GM23338 (cell line): Measurements from ENCODE around the gene CHRNA4. TPM values are rescaled to one million over a fixed set of nuclear protein-coding genes. Genes with fewer than 3 reads are reported as not detected.

Experiments
- ATAC-seq: fragments of 200-7000 bp; cut with Tn5 transposase; 3 replicates; pipeline ENCODE4 v1.9.1; 2020
- DNase-seq: peaks from one replicate; pipeline ENCODE4 v3.0.0-alpha.2; 2015; ENCODE audit warnings: low spot score
- H2AFZ ChIP-seq: fragments of 200-600 bp; sonication (generic); 2 replicates; pipeline ENCODE4 v1.8.0; 2016; ENCODE audit warnings: antibody characterized with exemption, mild to moderate bottlenecking, moderate library complexity
- H3F3A ChIP-seq: fragments of 200-600 bp; sonication (generic); replicated peaks from 2 replicates; pipeline ENCODE4 v1.8.0; 2017; ENCODE audit warnings: antibody characterized with exemption, mixed run types, low read depth
- H3K27ac ChIP-seq: fragments of 200-600 bp; sonication (generic); 2 replicates; pipeline ENCODE4 v1.6.1; 2016; ENCODE audit warnings: low read depth
- H3K27me3 ChIP-seq: fragments of 200-600 bp; sonication (generic); 2 replicates; pipeline ENCODE4 v1.8.0; 2016; ENCODE audit warnings: mild to moderate bottlenecking, mixed run types, moderate library complexity; ENCODE audit not compliant: insufficient read depth
- H3K36me3 ChIP-seq: fragments of 200-600 bp; sonication (generic); 2 replicates; pipeline ENCODE4 v1.8.0; 2016; ENCODE audit warnings: mild to moderate bottlenecking; ENCODE audit not compliant: insufficient read depth
- H3K4me1 ChIP-seq: fragments of 200-600 bp; sonication (generic); 2 replicates; pipeline ENCODE4 v1.8.0; 2016; ENCODE audit warnings: mild to moderate bottlenecking, moderate library complexity; ENCODE audit not compliant: insufficient read depth
- H3K4me2 ChIP-seq: fragments of 200-600 bp; sonication (generic); 2 replicates; pipeline ENCODE4 v1.7.1; 2017; ENCODE audit warnings: mixed run types
- H3K4me3 ChIP-seq: fragments of 200-600 bp; sonication (generic); 2 replicates; pipeline ENCODE4 v1.6.1; 2016; ENCODE audit warnings: mixed run types
- H3K79me2 ChIP-seq: fragments of 200-600 bp; sonication (generic); replicated peaks from 2 replicates; pipeline ENCODE4 v1.8.0; 2017; ENCODE audit warnings: mild to moderate bottlenecking; ENCODE audit not compliant: insufficient read depth
- H3K9me2 ChIP-seq: fragments of 200-600 bp; sonication (generic); 2 replicates; pipeline ENCODE4 v1.8.0; 2017; ENCODE audit not compliant: insufficient read depth
- H4K20me1 ChIP-seq: fragments of 200-600 bp; sonication (generic); replicated peaks from 2 replicates; pipeline ENCODE4 v1.8.0; 2017; ENCODE audit warnings: mild to moderate bottlenecking; ENCODE audit not compliant: insufficient read depth
- H3K27ac Mint-ChIP-seq: 2 replicates; pipeline ENCODE4 v1.8.0; 2020; ENCODE audit warnings: inconsistent platforms, mild to moderate bottlenecking, moderate library complexity, mixed read lengths
- H3K27me3 Mint-ChIP-seq: 3 replicates; pipeline ENCODE4 v1.8.0; 2022; ENCODE audit warnings: low read depth, mild to moderate bottlenecking, moderate library complexity, mixed read lengths, inconsistent platforms; ENCODE audit not compliant: insufficient read depth, poor library complexity
- H3K36me3 Mint-ChIP-seq: 3 replicates; pipeline ENCODE4 v1.8.0; 2021; ENCODE audit warnings: low read depth, mild to moderate bottlenecking, inconsistent platforms, moderate library complexity, mixed read lengths
- H3K4me1 Mint-ChIP-seq: 3 replicates; pipeline ENCODE4 v1.8.0; 2020; ENCODE audit warnings: mild to moderate bottlenecking, inconsistent platforms, mixed read lengths
- H3K4me3 Mint-ChIP-seq: 3 replicates; pipeline ENCODE4 v1.8.0; 2021; ENCODE audit warnings: moderate library complexity, mild to moderate bottlenecking, inconsistent platforms, mixed read lengths
- H3K9me3 Mint-ChIP-seq: 3 replicates; pipeline ENCODE4 v1.8.0; 2020; ENCODE audit warnings: moderate library complexity, mild to moderate bottlenecking, inconsistent platforms, mixed read lengths
- CREB1 ChIP-seq: fragments of 250-450 bp; sonication (Bioruptor Pico); IDR thresholded peaks from 2 replicates; pipeline ENCODE4 v1.5.0; 2020; ENCODE audit warnings: low read depth, mild to moderate bottlenecking, moderate library complexity
- EZH2 ChIP-seq: fragments of 200-600 bp; sonication (generic); IDR thresholded peaks from one replicate; pipeline ENCODE4 v1.8.0; 2017; ENCODE audit warnings: antibody characterized with exemption, mild to moderate bottlenecking, low read depth; ENCODE audit not compliant: unreplicated experiment
- EZH2phosphoT487 ChIP-seq: fragments of 200-600 bp; sonication (generic); IDR thresholded peaks from one replicate; pipeline ENCODE4 v1.8.1; 2018; ENCODE audit warnings: antibody characterized with exemption; ENCODE audit not compliant: unreplicated experiment
- JUNB ChIP-seq: IDR thresholded peaks from one replicate; pipeline ENCODE4 v1.6.1; 2016; ENCODE audit warnings: antibody characterized with exemption; ENCODE audit not compliant: unreplicated experiment
- NANOG ChIP-seq: IDR thresholded peaks from 2 replicates; pipeline ENCODE4 v1.6.1; 2016; ENCODE audit warnings: antibody characterized with exemption, borderline replicate concordance
- POLR2AphosphoS5 ChIP-seq: IDR thresholded peaks from 2 replicates; pipeline ENCODE4 v1.6.1; 2016; ENCODE audit warnings: antibody characterized with exemption, low read depth
- ZNF114 ChIP-seq: fragments of 250-450 bp; sonication (Bioruptor Pico); IDR thresholded peaks from 2 replicates; pipeline ENCODE4 v1.5.0; 2020; ENCODE audit warnings: mild to moderate bottlenecking, moderate library complexity
- ZNF331 ChIP-seq: fragments of 250-450 bp; sonication (Bioruptor Pico); IDR thresholded peaks from 2 replicates; pipeline ENCODE4 v1.5.0; 2020; ENCODE audit warnings: low read depth, mild to moderate bottlenecking, moderate library complexity
- polyA plus RNA-seq: library from polyadenylated mRNA; unstranded; fragments of >200 nt; fragmentation: Nextera tagmentation; extraction: Ambion mirVana; gene quantifications from 2 replicates; pipeline ENCODE4 v1.2.1, GENCODE V29; 2016
- total RNA-seq: library from RNA; depleted of rRNA; stranded (reverse); fragments of >200 nt; shearing (Covaris generic); gene quantifications from 2 replicates; pipeline ENCODE4 v1.2.3, GENCODE V29; 2014
- TF ChIP-seq, protein P1 (sequence below), 2 experiments: fragments of 200-600 bp in 1 of 2; sonication (generic) in 1 of 2; conservative IDR thresholded peaks; 2 replicates each; pipeline versions ENCODE4 v1.5.1 to v1.6.1; 2016 to 2017; ENCODE audit warnings: antibody characterized with exemption in 2 of 2, low read depth in 2 of 2, mild to moderate bottlenecking in 2 of 2, moderate library complexity in 1 of 2
- TF ChIP-seq, protein P2 (sequence below): IDR thresholded peaks from 2 replicates; pipeline ENCODE4 v1.6.1; 2016; ENCODE audit warnings: antibody characterized with exemption
- TF ChIP-seq, protein P3 (sequence below): fragments of 250-450 bp; sonication (Bioruptor Pico); IDR thresholded peaks from 2 replicates; pipeline ENCODE4 v1.5.0; 2020; ENCODE audit warnings: mild to moderate bottlenecking, moderate library complexity

CHRNA4 gene
- total and polyA plus RNA-seq, 2 experiments from 2014 or later, result 2.7 to 3.9 TPM

DNA sequence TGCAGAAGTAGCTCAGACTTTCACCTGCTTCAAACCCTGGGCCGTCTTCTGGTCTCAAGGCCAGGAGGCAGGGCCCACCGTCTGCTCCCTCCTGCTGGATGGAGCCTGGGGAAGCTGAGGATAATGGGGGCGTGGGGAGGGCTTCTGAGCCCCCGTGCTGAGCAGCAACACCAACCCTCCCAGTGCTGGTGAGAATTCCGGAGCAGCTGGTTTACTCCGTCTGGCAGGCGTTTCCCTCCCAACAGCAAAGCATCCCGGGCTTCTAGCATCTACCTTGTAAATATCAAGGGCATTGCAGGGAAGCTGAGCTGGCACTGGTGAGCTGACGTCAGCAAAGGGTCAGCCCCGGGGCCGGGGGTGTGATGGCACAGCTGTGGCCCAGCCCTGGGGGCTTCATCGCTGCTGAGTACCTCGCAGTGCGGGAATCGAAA is 16.8 kb upstream of the CHRNA4 start:
- Histone ChIP-seq H2AFZ (peak overlapping the region; percentile 84; the same call in 1 of the 2 replicates), H3K27ac (no peak overlapping the region), H3K4me2 (peak overlapping the region; percentile 71), H3K27me3 (no peaks in the 10 kb centered on the region), H3K9me2 (no peaks in the 10 kb centered on the region), H3K4me3 (0 out of 2 replicates have a peak overlapping the region, but pooled peaks have one; percentile 34), H3K4me1 (peaks cover 18% of the 10 kb centered on the region), H3K79me2 (no peaks in the 10 kb centered on the region), H3K36me3 (no peaks in the 10 kb centered on the region), H3F3A (no peaks in the 10 kb centered on the region), H4K20me1 (no peaks in the 10 kb centered on the region)
- DNase-seq (no peak), ATAC-seq (no peak)
- Mint-ChIP-seq H3K4me1 (peaks cover 21% of the 10 kb centered on the region), H3K27ac (no peak overlapping the region), H3K36me3 (no peaks in the 10 kb centered on the region), H3K4me3 (no peak overlapping the region), H3K9me3 (no peaks in the 10 kb centered on the region; the same call in 2 of the 3 replicates), H3K27me3 (peaks cover 16% of the 10 kb centered on the region)
- TF ChIP-seq, protein P1, sequence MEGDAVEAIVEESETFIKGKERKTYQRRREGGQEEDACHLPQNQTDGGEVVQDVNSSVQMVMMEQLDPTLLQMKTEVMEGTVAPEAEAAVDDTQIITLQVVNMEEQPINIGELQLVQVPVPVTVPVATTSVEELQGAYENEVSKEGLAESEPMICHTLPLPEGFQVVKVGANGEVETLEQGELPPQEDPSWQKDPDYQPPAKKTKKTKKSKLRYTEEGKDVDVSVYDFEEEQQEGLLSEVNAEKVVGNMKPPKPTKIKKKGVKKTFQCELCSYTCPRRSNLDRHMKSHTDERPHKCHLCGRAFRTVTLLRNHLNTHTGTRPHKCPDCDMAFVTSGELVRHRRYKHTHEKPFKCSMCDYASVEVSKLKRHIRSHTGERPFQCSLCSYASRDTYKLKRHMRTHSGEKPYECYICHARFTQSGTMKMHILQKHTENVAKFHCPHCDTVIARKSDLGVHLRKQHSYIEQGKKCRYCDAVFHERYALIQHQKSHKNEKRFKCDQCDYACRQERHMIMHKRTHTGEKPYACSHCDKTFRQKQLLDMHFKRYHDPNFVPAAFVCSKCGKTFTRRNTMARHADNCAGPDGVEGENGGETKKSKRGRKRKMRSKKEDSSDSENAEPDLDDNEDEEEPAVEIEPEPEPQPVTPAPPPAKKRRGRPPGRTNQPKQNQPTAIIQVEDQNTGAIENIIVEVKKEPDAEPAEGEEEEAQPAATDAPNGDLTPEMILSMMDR (conservative IDR thresholded peaks at IDR 0.05; ENCODE audit: low read depth in 2 of 2), result no peak
- TF ChIP-seq JUNB (no peak), CREB1 (CRISPR knock-in tag) (no peak), ZNF114 (CRISPR knock-in tag) (no peak), ZNF331 (no peak), EZH2phosphoT487 (no peak), POLR2AphosphoS5 (no peak), NANOG (no peak), EZH2 (no peak)
- TF ChIP-seq, protein P2, sequence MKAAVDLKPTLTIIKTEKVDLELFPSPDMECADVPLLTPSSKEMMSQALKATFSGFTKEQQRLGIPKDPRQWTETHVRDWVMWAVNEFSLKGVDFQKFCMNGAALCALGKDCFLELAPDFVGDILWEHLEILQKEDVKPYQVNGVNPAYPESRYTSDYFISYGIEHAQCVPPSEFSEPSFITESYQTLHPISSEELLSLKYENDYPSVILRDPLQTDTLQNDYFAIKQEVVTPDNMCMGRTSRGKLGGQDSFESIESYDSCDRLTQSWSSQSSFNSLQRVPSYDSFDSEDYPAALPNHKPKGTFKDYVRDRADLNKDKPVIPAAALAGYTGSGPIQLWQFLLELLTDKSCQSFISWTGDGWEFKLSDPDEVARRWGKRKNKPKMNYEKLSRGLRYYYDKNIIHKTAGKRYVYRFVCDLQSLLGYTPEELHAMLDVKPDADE, result no peak
- TF ChIP-seq, protein P3, sequence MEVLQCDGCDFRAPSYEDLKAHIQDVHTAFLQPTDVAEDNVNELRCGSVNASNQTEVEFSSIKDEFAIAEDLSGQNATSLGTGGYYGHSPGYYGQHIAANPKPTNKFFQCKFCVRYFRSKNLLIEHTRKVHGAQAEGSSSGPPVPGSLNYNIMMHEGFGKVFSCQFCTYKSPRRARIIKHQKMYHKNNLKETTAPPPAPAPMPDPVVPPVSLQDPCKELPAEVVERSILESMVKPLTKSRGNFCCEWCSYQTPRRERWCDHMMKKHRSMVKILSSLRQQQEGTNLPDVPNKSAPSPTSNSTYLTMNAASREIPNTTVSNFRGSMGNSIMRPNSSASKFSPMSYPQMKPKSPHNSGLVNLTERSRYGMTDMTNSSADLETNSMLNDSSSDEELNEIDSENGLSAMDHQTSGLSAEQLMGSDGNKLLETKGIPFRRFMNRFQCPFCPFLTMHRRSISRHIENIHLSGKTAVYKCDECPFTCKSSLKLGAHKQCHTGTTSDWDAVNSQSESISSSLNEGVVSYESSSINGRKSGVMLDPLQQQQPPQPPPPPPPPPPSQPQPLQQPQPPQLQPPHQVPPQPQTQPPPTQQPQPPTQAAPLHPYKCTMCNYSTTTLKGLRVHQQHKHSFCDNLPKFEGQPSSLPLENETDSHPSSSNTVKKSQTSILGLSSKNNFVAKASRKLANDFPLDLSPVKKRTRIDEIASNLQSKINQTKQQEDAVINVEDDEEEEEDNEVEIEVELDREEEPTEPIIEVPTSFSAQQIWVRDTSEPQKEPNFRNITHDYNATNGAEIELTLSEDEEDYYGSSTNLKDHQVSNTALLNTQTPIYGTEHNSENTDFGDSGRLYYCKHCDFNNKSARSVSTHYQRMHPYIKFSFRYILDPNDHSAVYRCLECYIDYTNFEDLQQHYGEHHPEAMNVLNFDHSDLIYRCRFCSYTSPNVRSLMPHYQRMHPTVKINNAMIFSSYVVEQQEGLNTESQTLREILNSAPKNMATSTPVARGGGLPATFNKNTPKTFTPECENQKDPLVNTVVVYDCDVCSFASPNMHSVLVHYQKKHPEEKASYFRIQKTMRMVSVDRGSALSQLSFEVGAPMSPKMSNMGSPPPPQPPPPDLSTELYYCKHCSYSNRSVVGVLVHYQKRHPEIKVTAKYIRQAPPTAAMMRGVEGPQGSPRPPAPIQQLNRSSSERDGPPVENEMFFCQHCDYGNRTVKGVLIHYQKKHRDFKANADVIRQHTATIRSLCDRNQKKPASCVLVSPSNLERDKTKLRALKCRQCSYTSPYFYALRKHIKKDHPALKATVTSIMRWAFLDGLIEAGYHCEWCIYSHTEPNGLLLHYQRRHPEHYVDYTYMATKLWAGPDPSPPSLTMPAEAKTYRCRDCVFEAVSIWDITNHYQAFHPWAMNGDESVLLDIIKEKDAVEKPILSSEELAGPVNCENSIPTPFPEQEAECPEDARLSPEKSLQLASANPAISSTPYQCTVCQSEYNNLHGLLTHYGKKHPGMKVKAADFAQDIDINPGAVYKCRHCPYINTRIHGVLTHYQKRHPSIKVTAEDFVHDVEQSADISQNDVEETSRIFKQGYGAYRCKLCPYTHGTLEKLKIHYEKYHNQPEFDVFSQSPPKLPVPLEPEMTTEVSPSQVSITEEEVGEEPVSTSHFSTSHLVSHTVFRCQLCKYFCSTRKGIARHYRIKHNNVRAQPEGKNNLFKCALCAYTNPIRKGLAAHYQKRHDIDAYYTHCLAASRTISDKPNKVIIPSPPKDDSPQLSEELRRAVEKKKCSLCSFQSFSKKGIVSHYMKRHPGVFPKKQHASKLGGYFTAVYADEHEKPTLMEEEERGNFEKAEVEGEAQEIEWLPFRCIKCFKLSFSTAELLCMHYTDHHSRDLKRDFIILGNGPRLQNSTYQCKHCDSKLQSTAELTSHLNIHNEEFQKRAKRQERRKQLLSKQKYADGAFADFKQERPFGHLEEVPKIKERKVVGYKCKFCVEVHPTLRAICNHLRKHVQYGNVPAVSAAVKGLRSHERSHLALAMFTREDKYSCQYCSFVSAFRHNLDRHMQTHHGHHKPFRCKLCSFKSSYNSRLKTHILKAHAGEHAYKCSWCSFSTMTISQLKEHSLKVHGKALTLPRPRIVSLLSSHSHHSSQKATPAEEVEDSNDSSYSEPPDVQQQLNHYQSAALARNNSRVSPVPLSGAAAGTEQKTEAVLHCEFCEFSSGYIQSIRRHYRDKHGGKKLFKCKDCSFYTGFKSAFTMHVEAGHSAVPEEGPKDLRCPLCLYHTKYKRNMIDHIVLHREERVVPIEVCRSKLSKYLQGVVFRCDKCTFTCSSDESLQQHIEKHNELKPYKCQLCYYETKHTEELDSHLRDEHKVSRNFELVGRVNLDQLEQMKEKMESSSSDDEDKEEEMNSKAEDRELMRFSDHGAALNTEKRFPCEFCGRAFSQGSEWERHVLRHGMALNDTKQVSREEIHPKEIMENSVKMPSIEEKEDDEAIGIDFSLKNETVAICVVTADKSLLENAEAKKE, result no peak
